RWPE1 (cell line): ENCODE results near the gene EAF1.

Experiments used
- CTCF ChIA-PET: fragments of 350-600 bp; sonication (Branson Sonifier 250); formaldehyde crosslinking; extraction: SDS; loops from one replicate; lab custom pipeline; 2021; lab: Yijun Ruan, JAX
- POLR2A ChIA-PET: fragments of 400-600 bp; formaldehyde crosslinking; extraction: SDS; loops from one replicate; lab custom pipeline; 2020; ENCODE audit warnings: antibody characterized with exemption; ENCODE audit not compliant: low non-redundant PET; lab: Yijun Ruan, JAX
- DNase-seq: peaks from one replicate; pipeline ENCODE4 v3.0.0; 2012; ENCODE audit warnings: low spot score
- H3K27ac ChIP-seq: fragments of 450-650 bp; 2 replicates; pipeline ENCODE4 v1.5.1; 2017
- TF ChIP-seq, protein P1 (sequence below): fragments of 450-650 bp; conservative IDR thresholded peaks from 2 replicates; pipeline ENCODE4 v1.5.1; 2017; ENCODE audit warnings: low read depth, mild to moderate bottlenecking

Gene EAF1

DNA sequence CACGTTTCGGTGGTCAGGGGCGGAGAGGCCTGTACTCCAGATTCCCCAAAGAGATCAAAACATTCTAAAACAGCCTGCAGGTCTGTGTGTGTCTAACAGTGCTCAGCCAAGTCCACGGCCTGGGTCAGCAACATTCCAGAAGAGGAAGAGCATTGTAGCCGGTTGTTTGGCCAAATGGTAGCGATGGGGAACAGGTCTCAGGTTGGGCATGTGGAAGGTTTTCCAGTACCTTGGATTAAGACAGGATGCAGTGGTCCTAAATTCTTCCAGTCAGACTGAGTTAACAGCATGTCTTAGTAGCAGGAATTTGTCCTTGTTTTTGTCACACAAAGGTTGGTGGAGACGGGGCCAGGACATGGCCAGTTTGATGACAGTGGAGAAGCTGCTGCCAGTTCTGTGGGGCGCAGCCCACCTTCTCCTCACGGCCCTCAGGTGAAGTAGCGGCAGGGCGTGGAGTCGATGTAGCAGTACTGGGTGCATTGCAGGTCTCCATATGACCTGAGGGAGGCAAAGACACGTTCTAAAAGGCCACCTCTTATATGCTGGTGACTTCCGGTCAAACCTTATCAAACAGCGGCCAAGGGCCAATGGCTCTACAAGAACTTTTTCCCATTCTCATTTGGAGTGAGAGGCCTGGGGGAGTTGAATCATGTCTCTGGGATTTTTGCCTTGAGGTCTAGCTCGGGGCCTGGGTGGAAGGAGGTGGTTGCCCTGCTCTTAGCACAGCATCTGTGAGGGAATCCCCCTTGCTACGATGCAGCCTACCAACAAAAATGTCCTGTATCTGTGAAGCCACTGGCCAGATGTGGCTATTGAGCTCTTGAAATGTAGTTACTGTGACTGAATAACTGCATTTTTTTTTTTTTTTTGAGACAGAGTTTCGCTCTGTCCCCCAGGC lies 24.1 kb downstream of the EAF1 start:
- DNase-seq: no peak
- ChIA-PET POLR2A (no interaction called here), CTCF (no interaction called here)
- TF ChIP-seq, protein P1, sequence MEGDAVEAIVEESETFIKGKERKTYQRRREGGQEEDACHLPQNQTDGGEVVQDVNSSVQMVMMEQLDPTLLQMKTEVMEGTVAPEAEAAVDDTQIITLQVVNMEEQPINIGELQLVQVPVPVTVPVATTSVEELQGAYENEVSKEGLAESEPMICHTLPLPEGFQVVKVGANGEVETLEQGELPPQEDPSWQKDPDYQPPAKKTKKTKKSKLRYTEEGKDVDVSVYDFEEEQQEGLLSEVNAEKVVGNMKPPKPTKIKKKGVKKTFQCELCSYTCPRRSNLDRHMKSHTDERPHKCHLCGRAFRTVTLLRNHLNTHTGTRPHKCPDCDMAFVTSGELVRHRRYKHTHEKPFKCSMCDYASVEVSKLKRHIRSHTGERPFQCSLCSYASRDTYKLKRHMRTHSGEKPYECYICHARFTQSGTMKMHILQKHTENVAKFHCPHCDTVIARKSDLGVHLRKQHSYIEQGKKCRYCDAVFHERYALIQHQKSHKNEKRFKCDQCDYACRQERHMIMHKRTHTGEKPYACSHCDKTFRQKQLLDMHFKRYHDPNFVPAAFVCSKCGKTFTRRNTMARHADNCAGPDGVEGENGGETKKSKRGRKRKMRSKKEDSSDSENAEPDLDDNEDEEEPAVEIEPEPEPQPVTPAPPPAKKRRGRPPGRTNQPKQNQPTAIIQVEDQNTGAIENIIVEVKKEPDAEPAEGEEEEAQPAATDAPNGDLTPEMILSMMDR: no peak
- no peak overlapping the region for H3K27ac ChIP-seq

DNA sequence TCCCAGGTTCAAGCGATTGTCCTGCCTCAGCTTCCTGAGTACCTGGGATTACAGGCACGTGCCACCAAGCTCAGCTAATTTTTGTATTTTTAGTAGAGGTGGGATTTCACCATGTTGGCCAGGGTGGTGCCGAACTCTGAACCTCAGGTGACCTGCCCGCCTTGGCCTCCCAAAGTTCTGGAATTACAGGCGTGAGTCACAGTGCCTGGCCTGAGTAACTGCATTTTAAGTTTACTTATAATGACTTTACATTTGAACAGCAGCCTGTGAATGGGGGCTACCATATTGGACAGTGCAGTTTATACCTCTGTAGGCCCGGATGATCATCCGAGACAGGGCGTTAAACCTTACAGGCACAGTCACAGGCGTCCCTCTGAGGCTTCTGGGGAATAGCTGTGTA lies 24.8 kb downstream of the EAF1 start:
- ChIA-PET POLR2A (no interaction called here), CTCF (no interaction called here)
- TF ChIP-seq, protein P1: no peak
- H3K27ac ChIP-seq: no peak overlapping the region
- no peak for DNase-seq

DNA sequence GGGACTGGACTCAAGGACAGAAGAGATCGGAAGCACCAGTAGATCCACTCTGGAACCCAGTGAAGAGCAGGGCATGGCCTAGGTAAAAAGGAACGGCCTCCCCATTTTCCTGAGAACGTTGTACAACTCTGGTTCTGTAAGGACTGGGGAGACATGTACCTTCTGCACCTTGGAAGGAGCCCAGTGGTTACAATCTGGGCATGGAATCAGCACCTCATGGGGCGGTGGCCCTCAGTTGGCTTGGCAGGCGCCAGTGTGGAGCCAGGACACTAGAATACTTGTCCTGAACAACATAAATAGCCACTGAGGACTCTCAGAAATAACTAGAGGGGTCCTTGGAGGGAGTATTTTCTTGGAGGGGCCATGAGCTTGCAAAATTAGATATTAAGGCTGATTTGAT lies 25.6 kb downstream of the EAF1 start:
- CTCF ChIA-PET: no interaction called here
- TF ChIP-seq, protein P1: no peak
- H3K27ac ChIP-seq: no peak overlapping the region

DNA sequence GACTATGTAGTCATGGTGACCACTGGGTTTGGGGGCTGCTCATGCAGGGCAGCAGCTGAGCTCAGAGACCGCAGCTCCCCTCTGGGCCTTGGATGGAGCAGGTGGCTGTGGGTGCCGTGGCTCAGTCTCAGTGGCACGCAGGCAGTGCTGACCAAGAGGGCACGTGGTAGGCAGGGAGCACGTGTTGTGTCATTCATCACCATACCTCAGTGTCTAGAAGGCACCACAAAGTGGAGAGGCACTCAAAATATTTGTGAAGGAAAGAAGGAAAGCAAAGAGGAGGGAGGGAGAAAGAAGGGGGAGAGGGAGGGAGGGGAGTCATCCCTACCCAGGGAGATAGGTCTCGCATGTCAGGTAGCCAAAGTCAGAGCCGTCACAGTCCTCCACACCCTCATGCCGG lies 26.1 kb downstream of the EAF1 start:
- DNase-seq: no peak
- TF ChIP-seq, protein P1: no peak
- no peak overlapping the region for H3K27ac ChIP-seq
- POLR2A ChIA-PET: no interaction called here
- CTCF ChIA-PET: no interaction called here

More for the DNA sequence above, 25.6 kb downstream of the EAF1 start:
- DNase-seq: no peak
- POLR2A ChIA-PET: no interaction called here

DNA sequence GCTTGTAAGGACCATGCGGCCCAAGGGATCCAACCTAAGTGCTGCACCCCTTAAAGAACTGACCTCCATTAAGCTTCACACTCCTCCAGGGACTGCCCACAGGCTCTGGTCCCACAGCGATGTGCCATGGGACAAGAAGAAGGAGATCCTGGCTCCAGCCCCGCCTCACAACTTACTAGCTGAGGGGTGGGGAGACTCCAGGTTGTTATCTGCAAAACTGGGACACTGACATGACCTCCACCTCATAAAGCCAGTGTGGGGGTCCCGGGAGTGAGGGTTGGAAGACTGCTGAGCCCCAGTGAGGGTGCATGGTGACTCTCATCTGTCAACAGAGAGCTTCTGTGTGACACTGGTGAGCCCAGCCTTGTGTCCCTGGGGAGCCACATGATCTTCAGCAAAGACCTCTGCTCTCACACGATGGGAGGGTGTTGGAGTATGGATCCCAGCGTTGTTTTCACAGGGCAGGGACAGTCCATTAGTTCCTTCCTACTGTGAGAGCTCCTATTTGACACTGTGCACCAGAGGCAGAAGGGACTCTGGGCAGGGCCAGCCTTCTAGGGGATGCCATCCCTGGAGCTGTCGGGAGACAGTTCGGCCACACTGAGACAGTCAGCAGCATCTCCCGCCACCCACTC lies 26.7 kb downstream of the EAF1 start:
- no peak overlapping the region for H3K27ac ChIP-seq
- no peak for DNase-seq
- POLR2A ChIA-PET: no interaction called here
- TF ChIP-seq, protein P1: no peak
- CTCF ChIA-PET: no interaction called here

DNA sequence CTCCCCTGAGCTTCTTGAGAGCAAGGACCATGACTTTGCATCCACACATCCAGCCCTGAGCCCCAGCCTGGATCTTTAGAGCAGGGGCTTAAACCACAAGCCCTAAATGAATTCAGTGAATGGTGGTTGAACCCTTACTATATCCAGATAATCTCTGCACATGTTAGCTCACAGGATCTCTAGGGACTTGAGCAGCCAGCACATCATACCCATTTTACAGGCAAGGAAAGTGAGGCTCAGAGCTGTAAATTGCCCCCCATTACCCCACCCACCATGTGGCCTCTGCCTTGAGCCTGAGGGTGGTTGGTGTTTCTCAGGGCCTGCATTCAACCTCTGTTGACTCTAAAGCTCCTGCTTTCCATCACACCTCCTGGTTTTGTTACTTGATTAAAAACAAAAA lies 27.6 kb downstream of the EAF1 start:
- ChIA-PET CTCF (no interaction called here), POLR2A (no interaction called here)
- TF ChIP-seq, protein P1: no peak
- no peak for DNase-seq
- H3K27ac ChIP-seq: no peak overlapping the region
